PC-3 (cell line): ENCODE results near the gene ZC3H4.

Experiments used
- CTCF ChIP-seq: fragments of 300-600 bp; sonication (generic); conservative IDR thresholded peaks from 2 replicates; pipeline ENCODE4 v1.5.1; 2017; ENCODE audit warnings: antibody characterized with exemption, low read depth, mild to moderate bottlenecking, low read length
- EZH2 ChIP-seq: fragments of 300-600 bp; sonication (generic); IDR thresholded peaks from one replicate; pipeline ENCODE4 v1.6.1; 2017; ENCODE audit warnings: antibody characterized with exemption, mild to moderate bottlenecking, low read length; ENCODE audit not compliant: unreplicated experiment

- TF ChIP-seq CTCF (no peak), EZH2 (no peak)
Measured at GRCh38 chr19:47153266-47153665, 39.7 kb upstream of the ZC3H4 start.
